ENCODE results near the gene PLPP4. TPM values are rescaled to one million over a fixed set of nuclear protein-coding genes. Genes with fewer than 3 reads are reported as not detected.

The PLPP4 gene
- polyA plus RNA-seq, 3 donors: not detected

DNA sequence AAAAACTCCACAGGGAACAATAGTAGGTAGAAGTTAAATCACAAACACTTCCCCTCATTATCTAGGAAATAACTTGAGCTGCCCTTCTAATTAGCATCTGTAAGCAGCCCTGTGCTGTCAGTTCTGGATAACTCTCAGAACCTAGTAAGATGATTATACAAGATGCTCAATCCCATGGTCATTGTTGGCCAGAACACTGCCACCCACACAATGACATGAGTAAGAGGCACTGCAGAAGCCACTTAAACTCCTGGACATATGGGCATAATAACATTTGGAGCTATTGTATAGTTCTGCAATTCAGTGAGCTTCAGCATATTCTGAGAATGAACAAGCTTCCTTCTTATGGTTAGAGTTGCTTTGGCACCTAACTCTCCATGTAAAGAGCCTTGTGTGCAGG lies 153.8 kb downstream of the PLPP4 start:
- no peak for TF ChIP-seq CTCF (IDR thresholded peaks at IDR 0.05)
- Mint-ChIP-seq H3K4me1 (no peaks in the 10 kb centered on the region), H3K27ac (no peak overlapping the region), H3K27me3 (ENCODE audit: low read depth in 3 of 3) (no peaks in the 10 kb centered on the region), H3K9me3 (peaks cover 0 to 18% (median 2%) of the 10 kb centered on the region in 7 donors), H3K36me3 (no peaks in the 10 kb centered on the region), H3K4me3 (no peak overlapping the region)
- H3K4me3 ChIP-seq (replicated peaks in 1 of 3; ENCODE audit: low read depth in 2 of 3, low read length in 3 of 3): no peak overlapping the region
- intact Hi-C loops (cut with micrococcal nuclease): no loop called here
- no peaks in the 10 kb centered on the region for H3K9me3 ChIP-seq (replicated peaks in 1 of 2; ENCODE audit: control insufficient read depth in 1 of 2, insufficient read depth in 1 of 2, low read length in 2 of 2)
- no peak overlapping the region for H3K27ac ChIP-seq (ENCODE audit: low read depth in 1 of 2, low read length in 2 of 2)
- H4K20me1 ChIP-seq (ENCODE audit: insufficient read depth, low read length): no peaks in the 10 kb centered on the region
- no peaks in the 10 kb centered on the region for H3K79me2 ChIP-seq (ENCODE audit: insufficient read depth, low read length)
- no peaks in the 10 kb centered on the region for H3K36me3 ChIP-seq (replicated peaks in 1 of 2; ENCODE audit: control insufficient read depth in 1 of 2, insufficient read depth in 2 of 2, low read length in 2 of 2)
- H3K4me1 ChIP-seq (ENCODE audit: control insufficient read depth in 1 of 2, insufficient read depth in 2 of 2, low read length in 2 of 2): no peaks in the 10 kb centered on the region
- no peak overlapping the region for H2AFZ ChIP-seq (ENCODE audit: insufficient read depth, low read depth, low read length, poor library complexity, severe bottlenecking)
- no peaks in the 10 kb centered on the region for H3K27me3 ChIP-seq (ENCODE audit: control insufficient read depth in 2 of 2, insufficient read depth in 2 of 2, low read length in 2 of 2)
- no peak overlapping the region for H3K4me2 ChIP-seq (replicated peaks; ENCODE audit: extremely low read depth, low read length, poor library complexity, severe bottlenecking)
- no peak for DNase-seq
- H3K9ac ChIP-seq (ENCODE audit: insufficient read depth, low read length, poor library complexity, severe bottlenecking): no peak overlapping the region

GRCh38 chr10:120612756-120613155 lies 155.7 kb downstream of the PLPP4 start:
- H3K4me1 ChIP-seq (ENCODE audit: control insufficient read depth in 1 of 2, insufficient read depth in 2 of 2, low read length in 2 of 2): no peaks in the 10 kb centered on the region

More at GRCh38 chr10:120612756-120613155, 155.7 kb downstream of the PLPP4 start:
- no peak for DNase-seq
- no CpG with 5 or more reads among the region's 2 CpGs for WGBS (ENCODE audit: insufficient coverage)
- Mint-ChIP-seq H3K4me1 (no peaks in the 10 kb centered on the region), H3K9me3 (peaks cover 2 to 17% (median 5%) of the 10 kb centered on the region in 7 donors), H3K4me3 (no peak overlapping the region), H3K27ac (no peak overlapping the region), H3K36me3 (no peaks in the 10 kb centered on the region), H3K27me3 (ENCODE audit: low read depth in 3 of 3) (no peaks in the 10 kb centered on the region)
- H3K27me3 ChIP-seq (ENCODE audit: control insufficient read depth in 2 of 2, insufficient read depth in 2 of 2, low read length in 2 of 2): no peaks in the 10 kb centered on the region
- no peak for TF ChIP-seq CTCF (IDR thresholded peaks at IDR 0.05)
- no peak overlapping the region for H3K4me2 ChIP-seq (replicated peaks; ENCODE audit: extremely low read depth, low read length, poor library complexity, severe bottlenecking)
- no peaks in the 10 kb centered on the region for H4K20me1 ChIP-seq (ENCODE audit: insufficient read depth, low read length)
- H3K9me3 ChIP-seq (replicated peaks in 1 of 2; ENCODE audit: control insufficient read depth in 1 of 2, insufficient read depth in 1 of 2, low read length in 2 of 2): peaks cover 0 to 9% of the 10 kb centered on the region in 2 donors
- no peak overlapping the region for H2AFZ ChIP-seq (ENCODE audit: insufficient read depth, low read depth, low read length, poor library complexity, severe bottlenecking)
- H3K36me3 ChIP-seq (replicated peaks in 1 of 2; ENCODE audit: control insufficient read depth in 1 of 2, insufficient read depth in 2 of 2, low read length in 2 of 2): no peaks in the 10 kb centered on the region
- no peak overlapping the region for H3K9ac ChIP-seq (ENCODE audit: insufficient read depth, low read length, poor library complexity, severe bottlenecking)
- H3K4me3 ChIP-seq (replicated peaks in 1 of 3; ENCODE audit: low read depth in 2 of 3, low read length in 3 of 3): no peak overlapping the region
- H3K79me2 ChIP-seq (ENCODE audit: insufficient read depth, low read length): no peaks in the 10 kb centered on the region
- H3K27ac ChIP-seq (ENCODE audit: low read depth in 1 of 2, low read length in 2 of 2): no peak overlapping the region
- intact Hi-C loops (cut with micrococcal nuclease): no loop called here

Measured in CD14-positive monocyte (primary cell).